ENCODE measurements around the gene NPEPL1. TPM values are rescaled to one million over a fixed set of nuclear protein-coding genes. Genes with fewer than 3 reads are reported as not detected.

Gene NPEPL1
- total RNA-seq, 2 donors from 2014 or later = 14.7 to 20.6 TPM

DNA sequence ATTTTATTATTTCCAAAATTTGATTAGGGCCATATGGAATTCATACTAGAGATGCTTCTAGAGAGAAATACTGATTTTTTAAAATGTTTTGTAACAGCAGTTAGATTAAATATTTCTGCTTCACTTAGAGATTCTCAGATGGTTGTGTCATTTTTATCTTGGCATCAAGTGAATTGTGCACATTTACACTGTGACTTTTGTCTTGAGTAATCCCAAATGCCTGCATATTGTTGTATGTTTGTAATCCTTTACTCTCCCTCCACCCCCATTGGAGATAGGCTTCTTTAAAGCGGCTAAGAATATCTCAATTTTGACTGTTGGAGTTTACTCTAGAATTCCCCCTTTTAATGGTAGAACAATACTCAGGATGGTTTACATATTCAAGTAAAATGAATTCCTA, 22.5 kb upstream of the NPEPL1 start:
- Histone ChIP-seq H3K9ac (ENCODE audit: low read depth in 2 of 2, low read length in 2 of 2) (no peak overlapping the region), H3K27me3 (no peaks in the 10 kb centered on the region), H3K27ac (no peak overlapping the region), H3K36me3 (peaks cover 9% of the 10 kb centered on the region), H3K9me3 (no peaks in the 10 kb centered on the region), H3K4me1 (no peaks in the 10 kb centered on the region), H3K4me3 (no peak overlapping the region)
- DNase-seq = no peak
- TF ChIP-seq, protein P1, sequence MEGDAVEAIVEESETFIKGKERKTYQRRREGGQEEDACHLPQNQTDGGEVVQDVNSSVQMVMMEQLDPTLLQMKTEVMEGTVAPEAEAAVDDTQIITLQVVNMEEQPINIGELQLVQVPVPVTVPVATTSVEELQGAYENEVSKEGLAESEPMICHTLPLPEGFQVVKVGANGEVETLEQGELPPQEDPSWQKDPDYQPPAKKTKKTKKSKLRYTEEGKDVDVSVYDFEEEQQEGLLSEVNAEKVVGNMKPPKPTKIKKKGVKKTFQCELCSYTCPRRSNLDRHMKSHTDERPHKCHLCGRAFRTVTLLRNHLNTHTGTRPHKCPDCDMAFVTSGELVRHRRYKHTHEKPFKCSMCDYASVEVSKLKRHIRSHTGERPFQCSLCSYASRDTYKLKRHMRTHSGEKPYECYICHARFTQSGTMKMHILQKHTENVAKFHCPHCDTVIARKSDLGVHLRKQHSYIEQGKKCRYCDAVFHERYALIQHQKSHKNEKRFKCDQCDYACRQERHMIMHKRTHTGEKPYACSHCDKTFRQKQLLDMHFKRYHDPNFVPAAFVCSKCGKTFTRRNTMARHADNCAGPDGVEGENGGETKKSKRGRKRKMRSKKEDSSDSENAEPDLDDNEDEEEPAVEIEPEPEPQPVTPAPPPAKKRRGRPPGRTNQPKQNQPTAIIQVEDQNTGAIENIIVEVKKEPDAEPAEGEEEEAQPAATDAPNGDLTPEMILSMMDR (IDR thresholded peaks at IDR 0.05) = no peak
- intact Hi-C loops (cut with DNase I) = no loop called here

GRCh38 chr20:58670659-58671058, 21.9 kb upstream of the NPEPL1 start:
- Histone ChIP-seq H3K4me1 (no peaks in the 10 kb centered on the region), H3K27me3 (no peaks in the 10 kb centered on the region), H3K9ac (ENCODE audit: low read depth in 2 of 2, low read length in 2 of 2) (no peak overlapping the region), H3K9me3 (no peaks in the 10 kb centered on the region), H3K4me3 (no peak overlapping the region), H3K27ac (no peak overlapping the region), H3K36me3 (peaks cover 10% of the 10 kb centered on the region)
- TF ChIP-seq, protein P1 (IDR thresholded peaks at IDR 0.05) = no peak
- intact Hi-C loops (cut with DNase I) = no loop called here
- DNase-seq = no peak

DNA sequence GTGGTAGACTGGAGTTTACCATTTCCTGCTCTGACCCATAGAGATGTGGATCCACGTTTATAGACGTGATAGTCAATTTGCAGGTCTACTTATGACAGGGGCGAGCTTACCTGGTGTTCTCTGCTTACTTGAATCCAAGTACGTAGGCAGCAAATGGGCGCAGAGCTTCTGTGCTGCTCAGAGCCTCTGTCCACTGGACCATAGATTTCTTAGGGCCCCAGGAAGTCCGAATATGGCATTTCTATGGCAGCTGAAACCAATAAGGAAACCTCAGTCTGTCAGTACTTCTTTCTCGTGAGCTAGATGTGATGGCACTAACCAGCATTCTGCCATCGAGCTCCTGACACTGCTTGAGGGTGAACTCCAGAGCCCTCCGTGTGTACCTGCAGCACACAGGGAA, 19.5 kb upstream of the NPEPL1 start:
- H3K9ac ChIP-seq (ENCODE audit: low read depth in 2 of 2, low read length in 2 of 2) = no peak overlapping the region
- H3K9me3 ChIP-seq = no peaks in the 10 kb centered on the region
- no peak for DNase-seq
- H3K4me1 ChIP-seq = no peaks in the 10 kb centered on the region
- intact Hi-C loops (cut with DNase I) = no loop called here
- H3K4me3 ChIP-seq = no peak overlapping the region
- TF ChIP-seq, protein P1 (IDR thresholded peaks at IDR 0.05) = no peak
- peaks cover 10% of the 10 kb centered on the region for H3K36me3 ChIP-seq
- no peaks in the 10 kb centered on the region for H3K27me3 ChIP-seq
- H3K27ac ChIP-seq = no peak overlapping the region

GRCh38 chr20:58675146-58675584, 17.4 kb upstream of the NPEPL1 start:
- DNase-seq = no peak
- Histone ChIP-seq H3K9ac (ENCODE audit: low read depth in 2 of 2, low read length in 2 of 2) (no peak overlapping the region), H3K27me3 (no peaks in the 10 kb centered on the region), H3K4me3 (no peak overlapping the region), H3K9me3 (no peaks in the 10 kb centered on the region), H3K27ac (no peak overlapping the region), H3K4me1 (no peaks in the 10 kb centered on the region), H3K36me3 (peaks cover 10% of the 10 kb centered on the region)
- TF ChIP-seq, protein P1 (IDR thresholded peaks at IDR 0.05) = no peak
- intact Hi-C loops (cut with DNase I) = no loop called here

- H3K4me3 ChIP-seq = no peak overlapping the region
- H3K4me1 ChIP-seq = no peaks in the 10 kb centered on the region
- no peaks in the 10 kb centered on the region for H3K27me3 ChIP-seq
- H3K36me3 ChIP-seq = peaks cover 10% of the 10 kb centered on the region
- intact Hi-C loops (cut with DNase I) = no loop called here
- H3K9me3 ChIP-seq = no peaks in the 10 kb centered on the region
- no peak overlapping the region for H3K27ac ChIP-seq
- TF ChIP-seq, protein P1 (IDR thresholded peaks at IDR 0.05) = no peak
- no peak overlapping the region for H3K9ac ChIP-seq (ENCODE audit: low read depth in 2 of 2, low read length in 2 of 2)
- no peak for DNase-seq
Observed at GRCh38 chr20:58675641-58676040, 17.0 kb upstream of the NPEPL1 start.

GRCh38 chr20:58676161-58676560, 16.4 kb upstream of the NPEPL1 start:
- Histone ChIP-seq H3K4me3 (no peak overlapping the region), H3K27ac (no peak overlapping the region), H3K9ac (ENCODE audit: low read depth in 2 of 2, low read length in 2 of 2) (no peak overlapping the region), H3K27me3 (no peaks in the 10 kb centered on the region), H3K36me3 (peaks cover 10% of the 10 kb centered on the region), H3K9me3 (no peaks in the 10 kb centered on the region), H3K4me1 (no peaks in the 10 kb centered on the region)
- DNase-seq = no peak
- TF ChIP-seq, protein P1 (IDR thresholded peaks at IDR 0.05) = no peak
- intact Hi-C loops (cut with DNase I) = no loop called here
